Stimulated activated memory B cell treated with anti-CD40 and anti-IgM and Interleukin-4, amounts not matched to agents 10 μg/mL and 1 μg/mL and 100 μg/mL, for 72 hours (primary cell): Measurements from ENCODE around the gene CCDC81.
"Not testable (repeated sequence)": the region's sequence is repeated elsewhere in the genome, so short reads cannot be mapped to it uniquely, and the experiment has no call there.

Experiments
- ATAC-seq: fragments of 150-1000 bp; cut with Tn5 transposase; 2 replicates; pipeline ENCODE4 v1.10.0; 2021
- H3K27ac Mint-ChIP-seq: one replicate; pipeline ENCODE4 v1.8.0; 2022; ENCODE audit warnings: mild to moderate bottlenecking, mixed read lengths
- H3K27me3 Mint-ChIP-seq: one replicate; pipeline ENCODE4 v1.8.0; 2022; ENCODE audit warnings: mixed read lengths
- H3K36me3 Mint-ChIP-seq: one replicate; pipeline ENCODE4 v1.8.0; 2022; ENCODE audit warnings: mixed read lengths
- H3K4me1 Mint-ChIP-seq: one replicate; pipeline ENCODE4 v1.8.0; 2022; ENCODE audit warnings: mixed read lengths
- H3K4me3 Mint-ChIP-seq: one replicate; pipeline ENCODE4 v1.8.0; 2022; ENCODE audit warnings: mild to moderate bottlenecking, moderate library complexity, mixed read lengths
- H3K9me3 Mint-ChIP-seq: one replicate; pipeline ENCODE4 v1.8.0; 2022; ENCODE audit warnings: mixed read lengths

The CCDC81 gene

GRCh38 chr11:86416494-86416893, 41.8 kb downstream of the CCDC81 start:
- Mint-ChIP-seq H3K36me3 (peaks cover 7% of the 10 kb centered on the region), H3K9me3 (no peaks in the 10 kb centered on the region), H3K27ac (no peak overlapping the region), H3K27me3 (no peaks in the 10 kb centered on the region), H3K4me1 (no peaks in the 10 kb centered on the region), H3K4me3 (no peak overlapping the region)
- ATAC-seq, result peak; percentile 47

- H3K27me3 Mint-ChIP-seq, H3K9me3 Mint-ChIP-seq, H3K27ac Mint-ChIP-seq, H3K36me3 Mint-ChIP-seq, H3K4me1 Mint-ChIP-seq, H3K4me3 Mint-ChIP-seq, ATAC-seq: not testable (repeated sequence)
Observed at GRCh38 chr11:86416951-86417350, 42.3 kb downstream of the CCDC81 start.

GRCh38 chr11:86418106-86418505, 43.4 kb downstream of the CCDC81 start:
- H3K4me3 Mint-ChIP-seq, result no peak overlapping the region
- ATAC-seq, result no peak
- no peaks in the 10 kb centered on the region for H3K36me3 Mint-ChIP-seq
- H3K4me1 Mint-ChIP-seq, result no peaks in the 10 kb centered on the region
- H3K9me3 Mint-ChIP-seq, result no peaks in the 10 kb centered on the region
- H3K27me3 Mint-ChIP-seq, result no peaks in the 10 kb centered on the region
- H3K27ac Mint-ChIP-seq, result no peak overlapping the region

- Mint-ChIP-seq H3K4me3 (no peak overlapping the region), H3K27me3 (no peaks in the 10 kb centered on the region), H3K4me1 (no peaks in the 10 kb centered on the region), H3K27ac (no peak overlapping the region), H3K9me3 (no peaks in the 10 kb centered on the region), H3K36me3 (no peaks in the 10 kb centered on the region)
- no peak for ATAC-seq
Observed at GRCh38 chr11:86418513-86418912, 43.8 kb downstream of the CCDC81 start.

GRCh38 chr11:86418917-86419316, 44.2 kb downstream of the CCDC81 start:
- Mint-ChIP-seq H3K27me3 (no peaks in the 10 kb centered on the region), H3K36me3 (no peaks in the 10 kb centered on the region), H3K4me1 (no peaks in the 10 kb centered on the region), H3K4me3 (no peak overlapping the region), H3K9me3 (no peaks in the 10 kb centered on the region), H3K27ac (no peak overlapping the region)
- ATAC-seq, result peak; percentile 34

- no peak overlapping the region for H3K27ac Mint-ChIP-seq
- no peaks in the 10 kb centered on the region for H3K27me3 Mint-ChIP-seq
- H3K4me3 Mint-ChIP-seq, result no peak overlapping the region
- no peak for ATAC-seq
- peaks cover 3% of the 10 kb centered on the region for H3K9me3 Mint-ChIP-seq
- no peaks in the 10 kb centered on the region for H3K36me3 Mint-ChIP-seq
- no peaks in the 10 kb centered on the region for H3K4me1 Mint-ChIP-seq
Observed at GRCh38 chr11:86421946-86422345, 47.3 kb downstream of the CCDC81 start.

GRCh38 chr11:86422371-86422770, 47.7 kb downstream of the CCDC81 start:
- ATAC-seq, result no peak
- no peaks in the 10 kb centered on the region for H3K36me3 Mint-ChIP-seq
- H3K4me1 Mint-ChIP-seq, result no peaks in the 10 kb centered on the region
- H3K9me3 Mint-ChIP-seq, result peaks cover 6% of the 10 kb centered on the region
- H3K27me3 Mint-ChIP-seq, result no peaks in the 10 kb centered on the region
- H3K27ac Mint-ChIP-seq, result no peak overlapping the region
- no peak overlapping the region for H3K4me3 Mint-ChIP-seq

- H3K4me3 Mint-ChIP-seq, H3K27ac Mint-ChIP-seq, H3K36me3 Mint-ChIP-seq, ATAC-seq, H3K4me1 Mint-ChIP-seq, H3K27me3 Mint-ChIP-seq, H3K9me3 Mint-ChIP-seq: not testable (repeated sequence)
Observed at GRCh38 chr11:86423488-86423887, 48.8 kb downstream of the CCDC81 start.

- Mint-ChIP-seq H3K27me3 (no peaks in the 10 kb centered on the region), H3K4me3 (no peak overlapping the region), H3K27ac (no peak overlapping the region), H3K9me3 (peaks cover 6% of the 10 kb centered on the region), H3K36me3 (peaks cover under 1% of the 10 kb centered on the region), H3K4me1 (no peaks in the 10 kb centered on the region)
- no peak for ATAC-seq
Observed at GRCh38 chr11:86427441-86427840, 52.8 kb downstream of the CCDC81 start.

- no peak overlapping the region for H3K27ac Mint-ChIP-seq
- peak overlapping the region; percentile 70 for H3K4me3 Mint-ChIP-seq
- ATAC-seq, result peak; percentile 31
- peaks cover 5% of the 10 kb centered on the region for H3K36me3 Mint-ChIP-seq
- H3K9me3 Mint-ChIP-seq, result peaks cover 6% of the 10 kb centered on the region
- H3K27me3 Mint-ChIP-seq, result no peaks in the 10 kb centered on the region
- no peaks in the 10 kb centered on the region for H3K4me1 Mint-ChIP-seq
Observed at GRCh38 chr11:86431258-86431657, 56.6 kb downstream of the CCDC81 start.

- not testable (repeated sequence) for ATAC-seq, H3K4me3 Mint-ChIP-seq, H3K27ac Mint-ChIP-seq, H3K27me3 Mint-ChIP-seq, H3K4me1 Mint-ChIP-seq, H3K36me3 Mint-ChIP-seq, H3K9me3 Mint-ChIP-seq
Observed at GRCh38 chr11:86433361-86434095, 58.8 kb downstream of the CCDC81 start.

GRCh38 chr11:86435711-86436110, 61.0 kb downstream of the CCDC81 start:
- Mint-ChIP-seq H3K36me3 (peaks cover 5% of the 10 kb centered on the region), H3K27ac (no peak overlapping the region), H3K4me1 (peaks cover 10% of the 10 kb centered on the region), H3K27me3 (no peaks in the 10 kb centered on the region), H3K9me3 (no peaks in the 10 kb centered on the region), H3K4me3 (no peak overlapping the region)
- ATAC-seq, result peak; percentile 34

- Mint-ChIP-seq H3K27me3 (no peaks in the 10 kb centered on the region), H3K36me3 (no peaks in the 10 kb centered on the region), H3K4me3 (no peak overlapping the region), H3K9me3 (no peaks in the 10 kb centered on the region), H3K27ac (no peak overlapping the region), H3K4me1 (peaks cover 26% of the 10 kb centered on the region)
- no peak for ATAC-seq
Observed at GRCh38 chr11:86438685-86439084, 64.0 kb downstream of the CCDC81 start.

GRCh38 chr11:86440305-86440716, 65.6 kb downstream of the CCDC81 start:
- H3K27ac Mint-ChIP-seq, result peak overlapping the region; percentile 36
- no peaks in the 10 kb centered on the region for H3K36me3 Mint-ChIP-seq

GRCh38 chr11:86440843-86441242, 66.2 kb downstream of the CCDC81 start:
- H3K9me3 Mint-ChIP-seq, result no peaks in the 10 kb centered on the region
- H3K4me3 Mint-ChIP-seq, result no peak overlapping the region
- no peaks in the 10 kb centered on the region for H3K36me3 Mint-ChIP-seq
- H3K27ac Mint-ChIP-seq, result peak overlapping the region; percentile 36
- H3K4me1 Mint-ChIP-seq, result peaks cover 32% of the 10 kb centered on the region
- no peak for ATAC-seq
- no peaks in the 10 kb centered on the region for H3K27me3 Mint-ChIP-seq

More at GRCh38 chr11:86440305-86440716, 65.6 kb downstream of the CCDC81 start:
- Mint-ChIP-seq H3K4me3 (no peak overlapping the region), H3K9me3 (no peaks in the 10 kb centered on the region), H3K27me3 (no peaks in the 10 kb centered on the region), H3K4me1 (peaks cover 32% of the 10 kb centered on the region)
- no peak for ATAC-seq

GRCh38 chr11:86442420-86442819, 67.7 kb downstream of the CCDC81 start:
- Mint-ChIP-seq H3K4me1 (peaks cover 32% of the 10 kb centered on the region), H3K36me3 (no peaks in the 10 kb centered on the region), H3K4me3 (no peak overlapping the region), H3K27me3 (no peaks in the 10 kb centered on the region), H3K9me3 (no peaks in the 10 kb centered on the region), H3K27ac (peak overlapping the region; percentile 48)
- peak; percentile 63 for ATAC-seq
